Astrocyte (in vitro differentiated cells and primary cell): ENCODE results near the gene ANKRD23.

Experiments
- EZH2 ChIP-seq: IDR thresholded peaks from 2 replicates; pipeline ENCODE4 v1.6.1; 2012; ENCODE audit warnings: mild to moderate bottlenecking, low read length, inconsistent platforms; ENCODE audit not compliant: insufficient read depth
- TF ChIP-seq, protein P1 (sequence below): IDR thresholded peaks from 2 replicates; pipeline ENCODE4 v1.5.1; 2011; ENCODE audit warnings: low read depth, mild to moderate bottlenecking, inconsistent platforms, low read length, moderate library complexity; ENCODE audit not compliant: insufficient read depth

DNA sequence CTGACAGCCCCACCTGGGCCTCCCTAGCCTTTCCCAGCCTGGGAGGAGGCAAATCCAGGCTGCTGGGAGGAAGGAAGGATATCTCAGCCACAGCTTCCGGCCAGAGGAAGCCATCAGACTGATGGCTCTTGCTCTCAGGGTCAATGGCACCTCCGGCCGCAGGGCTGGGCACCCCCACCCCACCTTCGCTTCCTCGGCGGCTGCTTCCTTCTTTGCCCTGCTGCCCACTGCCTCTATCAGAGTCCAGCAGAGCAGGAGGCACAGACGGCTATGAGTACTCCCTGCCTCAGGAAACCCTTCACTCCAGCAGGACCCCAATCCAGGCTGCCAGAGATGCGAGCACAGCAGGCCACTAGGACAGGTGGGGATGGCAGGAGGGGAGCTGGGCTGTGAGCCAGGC, 22.8 kb upstream of the ANKRD23 start:
- TF ChIP-seq, protein P1, sequence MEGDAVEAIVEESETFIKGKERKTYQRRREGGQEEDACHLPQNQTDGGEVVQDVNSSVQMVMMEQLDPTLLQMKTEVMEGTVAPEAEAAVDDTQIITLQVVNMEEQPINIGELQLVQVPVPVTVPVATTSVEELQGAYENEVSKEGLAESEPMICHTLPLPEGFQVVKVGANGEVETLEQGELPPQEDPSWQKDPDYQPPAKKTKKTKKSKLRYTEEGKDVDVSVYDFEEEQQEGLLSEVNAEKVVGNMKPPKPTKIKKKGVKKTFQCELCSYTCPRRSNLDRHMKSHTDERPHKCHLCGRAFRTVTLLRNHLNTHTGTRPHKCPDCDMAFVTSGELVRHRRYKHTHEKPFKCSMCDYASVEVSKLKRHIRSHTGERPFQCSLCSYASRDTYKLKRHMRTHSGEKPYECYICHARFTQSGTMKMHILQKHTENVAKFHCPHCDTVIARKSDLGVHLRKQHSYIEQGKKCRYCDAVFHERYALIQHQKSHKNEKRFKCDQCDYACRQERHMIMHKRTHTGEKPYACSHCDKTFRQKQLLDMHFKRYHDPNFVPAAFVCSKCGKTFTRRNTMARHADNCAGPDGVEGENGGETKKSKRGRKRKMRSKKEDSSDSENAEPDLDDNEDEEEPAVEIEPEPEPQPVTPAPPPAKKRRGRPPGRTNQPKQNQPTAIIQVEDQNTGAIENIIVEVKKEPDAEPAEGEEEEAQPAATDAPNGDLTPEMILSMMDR: no peak
- no peak for TF ChIP-seq EZH2
